HL-60/S4 (cell line): ENCODE results near the gene FOXO6.

Source experiments
- in situ Hi-C: fragments of 300-500 bp; cut with MboI; formaldehyde crosslinking; loops from 2 replicates; pipeline ENCODE4 v1.14.3; 2022; ENCODE audit warnings: low sequenced_read_pairs

Gene FOXO6

DNA sequence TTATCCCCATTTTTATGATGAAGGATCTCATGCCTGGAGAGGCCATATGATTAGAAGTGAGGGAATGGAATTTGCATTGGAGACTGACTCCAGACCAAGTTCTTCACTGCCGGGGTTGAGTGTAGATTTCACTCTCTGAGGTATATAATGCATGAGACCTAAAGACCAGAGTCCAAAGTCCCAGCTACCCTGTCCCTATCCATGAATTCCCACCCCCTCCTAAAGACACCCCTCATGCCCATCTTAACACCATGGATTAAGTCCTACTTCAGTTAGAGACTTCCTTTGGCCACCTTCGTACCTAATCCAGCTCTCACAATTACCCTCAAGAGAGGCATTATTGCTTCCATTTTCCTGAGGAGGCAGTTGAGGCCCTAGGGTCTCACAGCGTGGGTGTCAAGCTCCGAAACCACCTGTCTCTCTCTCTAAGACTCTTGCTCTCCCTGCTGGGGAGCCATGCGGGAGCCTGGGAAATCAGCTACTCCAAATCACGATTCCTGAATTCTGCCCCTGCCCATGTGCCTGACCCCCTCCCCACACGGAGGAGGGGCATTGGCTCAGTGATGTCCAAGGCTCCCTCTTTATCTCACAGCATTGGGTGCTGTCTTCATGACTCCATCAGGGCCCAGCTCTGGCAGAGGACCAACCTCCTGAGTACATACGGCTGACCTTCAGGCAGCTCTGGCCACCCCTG, 11.7 kb upstream of the FOXO6 start:
- in situ Hi-C loops, result no loop called here

DNA sequence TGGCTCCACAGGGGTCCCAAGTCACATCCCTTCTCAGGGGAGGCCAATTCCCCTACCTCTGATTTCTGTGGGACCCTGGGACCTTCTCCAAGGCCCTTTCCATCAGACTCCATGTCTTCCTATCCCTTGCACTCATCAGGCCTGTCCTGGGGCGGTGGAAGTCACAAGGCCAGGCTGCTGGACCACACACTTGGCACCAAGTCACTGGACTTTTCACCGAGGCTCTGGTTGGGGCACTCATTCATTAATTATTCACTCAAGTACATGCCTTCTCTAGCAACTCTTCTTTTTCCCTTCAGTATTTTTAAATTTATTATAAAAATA, 11.2 kb upstream of the FOXO6 start:
- in situ Hi-C loops, result no loop called here

DNA sequence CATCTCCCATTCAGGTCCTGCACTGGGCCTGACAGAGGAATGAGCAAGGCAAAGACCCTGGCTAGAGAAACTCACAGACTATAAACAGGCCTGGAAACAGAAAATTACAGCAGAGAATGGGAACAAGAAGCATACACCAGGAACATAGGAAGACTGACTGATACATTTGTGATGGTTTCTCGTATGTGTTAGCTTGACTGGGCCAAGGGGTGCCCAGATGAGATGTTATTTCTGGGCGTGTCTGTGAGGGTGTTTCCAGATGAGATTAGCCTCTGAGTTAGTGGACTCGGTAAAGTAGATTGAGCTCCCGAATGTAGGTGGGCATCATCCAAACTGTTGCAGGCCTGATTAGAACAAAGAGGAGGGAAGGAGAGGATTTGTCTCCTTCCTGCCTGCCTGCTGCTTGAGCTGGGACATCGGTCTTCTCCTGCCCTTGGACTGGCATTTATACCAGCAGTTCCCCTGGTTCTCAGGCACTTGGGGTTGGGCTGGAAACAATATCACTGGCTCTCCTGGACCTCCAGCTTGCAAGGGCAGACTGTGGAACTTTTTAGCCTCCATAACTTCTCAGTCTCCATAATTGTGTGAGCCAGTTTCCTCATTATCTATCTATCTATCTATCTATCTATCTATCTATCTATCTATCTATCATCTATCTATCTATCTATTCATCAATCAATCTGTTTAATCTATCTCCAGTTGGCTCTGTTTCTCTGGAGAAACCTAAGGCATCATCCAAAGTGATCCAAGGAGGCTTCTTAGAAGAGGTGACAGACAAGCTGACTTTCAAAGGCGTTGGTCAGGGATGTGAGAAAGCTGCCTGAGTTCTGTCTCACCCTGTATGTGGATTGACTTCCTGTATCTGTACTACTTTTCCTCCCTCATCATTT, 9.7 kb upstream of the FOXO6 start:
- in situ Hi-C loops, result no loop called here

DNA sequence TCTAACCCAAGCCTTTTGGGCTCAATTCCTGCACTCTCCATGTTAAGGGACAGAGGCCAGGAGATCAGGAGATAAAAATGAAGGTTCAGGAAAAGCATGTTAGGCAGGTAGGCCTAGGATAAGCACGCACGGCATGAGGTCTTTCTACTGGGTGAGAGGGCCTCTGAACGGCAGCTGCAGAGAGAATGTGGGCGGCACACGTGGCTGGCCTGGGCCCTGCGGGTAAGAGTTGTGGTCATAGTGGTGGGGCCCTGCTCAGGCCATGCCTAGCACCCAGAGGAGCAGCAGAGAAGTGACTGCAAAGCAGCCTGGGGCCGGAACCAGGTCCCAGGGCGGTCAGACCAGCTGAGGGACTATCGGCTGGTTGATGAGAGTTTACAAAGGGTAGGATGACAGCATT, 7.5 kb upstream of the FOXO6 start:
- in situ Hi-C loops, result no loop called here

DNA sequence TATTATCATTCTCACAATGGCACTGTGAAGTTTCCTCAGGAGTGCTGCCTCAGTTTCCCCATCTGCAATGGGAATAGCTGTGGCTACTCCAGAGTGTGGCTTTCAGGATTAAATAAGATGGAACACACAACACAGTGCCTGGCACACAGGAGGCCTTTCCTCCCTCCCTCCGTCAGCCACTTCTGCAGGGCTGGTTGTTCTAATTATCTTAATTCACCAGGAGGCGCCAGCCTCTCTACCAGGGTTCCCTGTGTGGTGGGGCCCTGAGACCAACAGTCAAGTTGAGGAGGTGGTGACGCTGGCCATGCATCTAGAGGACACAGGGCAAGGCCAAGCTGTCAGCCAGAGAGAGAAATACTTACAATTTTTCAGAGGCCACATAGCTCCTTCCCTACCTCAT, 6.3 kb upstream of the FOXO6 start:
- in situ Hi-C loops, result no loop called here

DNA sequence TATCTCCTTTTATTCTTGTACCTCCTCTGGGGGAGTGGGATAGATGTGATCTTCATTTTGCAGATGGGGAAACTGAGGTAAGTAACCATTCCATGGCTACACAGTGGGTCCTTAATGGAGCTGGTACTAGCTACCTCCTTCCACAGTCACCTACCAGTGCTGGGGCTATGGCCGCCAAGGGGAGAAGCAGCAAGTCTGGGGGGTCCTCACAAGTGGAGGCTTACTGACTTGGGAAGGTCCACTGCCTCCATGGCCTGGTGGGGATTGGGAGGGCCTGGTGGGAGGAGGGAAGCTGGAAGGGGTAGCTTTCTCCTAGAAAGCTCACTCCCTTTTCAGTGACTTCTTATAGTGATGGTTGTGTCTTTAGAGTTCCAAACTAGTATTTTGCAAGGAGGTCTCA, 5.9 kb upstream of the FOXO6 start:
- in situ Hi-C loops, result no loop called here

DNA sequence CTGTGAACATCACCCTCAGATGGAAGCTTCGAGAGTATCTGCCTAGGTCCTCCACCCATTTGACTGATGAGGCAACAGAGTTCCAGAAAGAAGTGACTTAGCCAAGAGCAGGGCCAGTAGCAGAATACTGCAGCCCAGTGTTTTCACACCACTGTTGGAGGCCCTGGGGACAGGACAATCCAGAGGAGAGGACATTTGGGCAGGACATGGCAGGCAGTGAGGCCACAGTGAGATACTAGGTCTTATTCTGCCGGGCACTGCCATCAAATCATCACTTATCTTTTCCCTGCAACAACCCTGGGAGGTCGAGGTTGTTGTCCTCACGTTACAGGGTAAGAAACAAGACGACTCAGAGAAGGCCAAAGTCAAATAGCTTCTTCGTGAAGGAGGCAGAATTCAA, 5.5 kb upstream of the FOXO6 start:
- in situ Hi-C loops, result no loop called here

DNA sequence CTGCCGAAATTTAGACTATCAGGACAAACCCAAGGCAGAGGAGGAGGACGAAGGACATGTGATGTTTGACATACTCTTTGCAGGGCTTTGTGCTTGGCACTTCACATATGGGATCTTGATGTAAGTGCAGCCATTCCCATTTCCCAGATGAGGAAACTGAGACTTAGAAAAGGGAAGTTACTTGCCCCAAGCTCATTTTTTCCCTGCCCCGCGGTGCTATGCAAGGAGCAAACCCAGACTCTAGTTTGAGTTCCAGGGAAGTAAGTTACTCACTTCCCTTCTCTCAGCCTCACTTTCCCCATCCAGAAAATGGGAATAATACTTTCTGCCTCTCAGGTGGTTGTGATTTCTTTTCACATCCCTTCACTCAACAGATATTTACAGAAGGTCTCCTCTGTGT, 4.5 kb upstream of the FOXO6 start:
- in situ Hi-C loops, result no loop called here

DNA sequence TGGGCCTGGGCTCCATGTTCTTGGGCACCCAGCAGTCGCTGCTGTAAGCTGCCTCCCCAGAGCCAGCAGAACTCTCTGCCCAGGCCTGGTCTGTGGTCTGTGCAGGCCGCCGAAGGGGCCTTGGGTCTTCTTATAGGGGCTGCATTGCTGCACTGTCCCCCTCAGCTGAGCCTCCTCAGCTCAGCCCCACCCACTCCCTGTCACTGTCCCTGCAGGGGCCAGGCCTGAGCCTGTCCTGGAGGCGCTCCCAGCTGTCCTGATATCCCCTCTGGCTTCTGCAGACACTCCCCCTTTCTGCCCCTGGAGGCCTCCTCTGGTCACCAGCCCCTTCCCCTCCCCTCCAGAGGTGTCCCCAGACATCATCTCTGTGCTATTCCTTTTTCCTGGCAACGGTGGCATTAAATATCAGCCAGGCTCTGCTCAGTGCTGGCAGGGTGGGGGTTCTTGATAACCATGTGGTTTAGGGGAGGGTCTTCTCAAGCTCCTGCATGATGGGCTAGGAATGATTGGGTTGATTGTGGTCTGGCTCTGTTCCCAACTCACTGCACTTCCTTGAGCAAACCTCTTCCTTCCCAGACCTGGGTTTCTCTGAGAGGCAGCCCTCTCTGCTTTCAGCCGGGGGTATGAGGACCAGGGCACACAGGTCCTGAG, 3.7 kb upstream of the FOXO6 start:
- in situ Hi-C loops, result no loop called here

DNA sequence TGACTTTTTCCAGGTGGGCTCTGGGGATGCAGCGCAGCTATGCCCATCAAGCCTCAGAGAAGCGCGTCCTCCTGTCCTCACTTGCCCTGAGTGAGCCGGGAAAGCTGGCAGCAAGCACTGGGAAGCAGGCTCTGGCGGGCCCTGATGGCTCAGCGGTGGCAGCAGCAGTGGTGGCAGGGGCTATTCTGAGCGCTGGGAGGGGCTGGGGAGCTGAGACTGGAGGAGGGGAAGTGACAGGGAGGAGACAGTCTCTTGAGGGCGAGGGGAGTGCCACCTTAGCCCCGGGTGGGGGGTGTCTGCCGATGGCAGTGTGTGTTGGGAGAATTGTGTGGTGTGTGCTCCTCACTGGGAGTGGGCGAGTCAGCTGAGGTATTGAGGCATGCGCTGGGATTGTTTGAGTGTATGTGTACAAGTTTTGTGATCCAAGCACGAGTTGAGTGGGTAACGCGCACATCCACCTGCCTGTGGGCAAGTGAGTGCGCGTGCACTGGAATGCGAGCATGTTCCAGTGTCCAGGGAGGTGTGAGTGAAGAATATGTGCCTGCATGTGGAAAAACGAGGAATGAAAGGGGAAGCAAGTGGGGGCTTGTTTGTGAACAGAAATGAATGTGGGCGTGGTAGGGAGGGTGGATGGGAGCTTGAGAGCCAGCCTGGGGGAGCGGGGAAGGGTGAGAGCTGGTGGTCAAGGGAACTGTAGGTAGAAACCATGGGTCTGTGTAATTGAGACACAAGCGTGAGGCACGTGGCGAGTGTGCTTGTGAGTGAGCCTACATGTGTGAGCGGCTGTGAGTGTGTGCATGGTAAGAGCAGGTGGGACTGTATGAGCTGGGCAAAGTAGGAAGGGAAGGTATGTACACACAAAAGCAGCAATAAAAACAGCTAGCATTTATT, 2.9 kb upstream of the FOXO6 start:
- in situ Hi-C loops, result no loop called here

DNA sequence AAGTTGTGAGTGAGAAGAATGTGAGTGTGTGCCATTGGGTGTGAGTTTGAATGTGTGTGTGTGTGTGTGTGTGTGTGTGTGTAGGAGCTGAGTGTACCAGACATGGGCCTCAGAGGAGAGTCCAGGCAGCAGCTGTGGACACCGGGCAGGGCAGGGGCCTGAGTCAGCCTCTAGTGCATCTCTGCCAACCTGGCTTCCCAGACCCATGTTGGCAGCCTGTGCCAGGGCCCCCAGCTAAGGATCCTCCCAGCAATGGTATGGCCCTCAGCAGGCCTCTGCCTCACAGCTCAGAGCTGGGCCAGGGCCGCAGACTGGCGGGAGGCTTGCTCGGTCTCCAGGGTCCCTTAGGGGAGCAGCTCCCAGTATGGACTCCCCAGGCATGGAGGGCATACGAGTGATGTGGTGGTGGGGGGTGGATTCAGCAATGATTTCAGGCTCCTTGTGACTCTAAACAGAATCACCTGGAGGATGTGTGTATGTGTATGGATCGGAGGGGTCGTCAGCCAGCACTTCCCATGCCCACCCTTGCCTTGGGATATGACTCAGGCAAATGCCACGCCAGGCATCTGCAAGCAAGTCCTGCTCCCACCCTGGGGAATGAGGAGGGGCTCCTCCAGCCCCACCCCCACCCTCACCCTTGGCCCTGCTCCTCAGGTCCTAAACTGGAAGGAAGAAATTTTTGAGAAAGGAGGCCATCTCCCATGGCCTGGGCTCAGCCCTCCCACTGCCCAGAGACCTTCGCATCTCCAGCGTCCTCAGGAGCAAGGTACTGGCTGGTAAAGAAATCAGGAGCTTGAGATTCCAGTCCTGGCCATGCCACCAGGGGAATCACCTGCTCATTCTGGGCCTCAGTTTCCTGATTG, 1.8 kb upstream of the FOXO6 start:
- in situ Hi-C loops, result no loop called here

DNA sequence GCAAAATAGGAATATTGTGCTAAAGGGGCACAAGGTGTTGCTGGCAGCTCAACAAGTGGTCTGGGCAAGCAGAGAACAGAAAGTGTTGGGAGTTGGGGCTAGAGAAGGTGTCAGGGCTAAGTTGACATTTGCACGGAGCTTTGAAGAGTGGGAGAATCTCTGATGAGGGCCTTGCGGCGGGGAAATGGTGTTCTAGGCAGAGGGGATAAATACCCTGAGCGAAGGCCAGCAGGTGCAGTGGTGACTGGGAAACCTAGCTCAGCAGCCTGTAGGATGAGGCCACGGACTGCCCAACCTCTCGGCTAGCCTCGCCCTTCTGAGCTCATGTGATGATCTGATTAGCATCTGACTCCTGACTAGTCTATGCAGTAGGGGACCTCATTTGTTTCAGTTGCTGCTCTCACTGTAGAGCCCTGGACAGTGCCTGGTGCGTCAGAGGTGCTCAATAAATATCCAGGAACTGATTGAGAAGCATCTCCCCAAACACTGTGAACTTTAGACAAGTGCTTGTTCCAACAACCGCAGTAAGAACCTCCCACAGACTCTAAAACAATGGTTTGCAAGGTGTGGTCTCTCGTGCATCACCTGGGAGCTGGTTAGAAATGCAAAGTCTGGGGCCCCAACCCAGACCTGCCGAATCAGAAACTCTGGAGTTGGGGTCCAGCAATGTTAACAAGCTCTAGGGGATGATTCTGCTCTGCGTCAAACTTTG, 1.0 kb upstream of the FOXO6 start:
- in situ Hi-C loops, result no loop called here

DNA sequence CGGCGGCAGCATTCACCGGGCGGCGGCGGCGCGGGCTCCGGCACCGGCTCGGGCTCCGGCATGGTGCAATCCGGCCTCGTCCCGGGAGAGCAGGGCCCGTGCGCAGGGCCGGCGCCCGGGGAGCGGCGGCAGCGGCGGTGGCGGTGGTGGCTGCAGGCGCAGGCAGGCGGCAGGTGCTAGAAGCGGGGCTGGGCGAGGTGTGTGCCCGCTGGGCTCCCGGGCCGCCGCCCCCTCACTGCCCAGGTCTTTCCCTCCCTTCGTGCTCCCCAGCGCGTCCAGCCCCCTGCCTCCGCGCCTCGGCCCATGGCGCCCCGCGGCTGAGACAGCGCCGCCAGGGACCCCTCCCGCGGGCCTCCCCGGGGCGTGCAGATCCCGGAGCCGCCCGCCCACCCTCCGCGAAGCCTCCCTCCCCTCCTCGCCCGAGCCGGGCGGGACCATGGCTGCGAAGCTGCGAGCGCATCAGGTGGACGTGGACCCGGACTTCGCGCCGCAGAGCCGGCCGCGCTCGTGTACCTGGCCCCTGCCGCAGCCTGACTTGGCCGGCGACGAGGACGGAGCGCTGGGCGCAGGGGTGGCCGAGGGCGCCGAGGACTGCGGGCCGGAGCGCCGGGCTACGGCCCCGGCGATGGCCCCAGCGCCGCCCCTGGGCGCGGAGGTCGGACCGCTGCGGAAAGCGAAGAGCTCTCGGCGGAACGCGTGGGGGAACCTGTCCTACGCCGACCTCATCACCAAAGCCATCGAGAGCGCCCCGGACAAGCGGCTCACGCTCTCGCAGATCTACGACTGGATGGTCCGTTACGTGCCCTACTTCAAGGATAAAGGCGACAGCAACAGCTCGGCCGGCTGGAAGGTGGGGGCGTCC, 492 bp downstream of the FOXO6 start:
- in situ Hi-C loops, result no loop called here

DNA sequence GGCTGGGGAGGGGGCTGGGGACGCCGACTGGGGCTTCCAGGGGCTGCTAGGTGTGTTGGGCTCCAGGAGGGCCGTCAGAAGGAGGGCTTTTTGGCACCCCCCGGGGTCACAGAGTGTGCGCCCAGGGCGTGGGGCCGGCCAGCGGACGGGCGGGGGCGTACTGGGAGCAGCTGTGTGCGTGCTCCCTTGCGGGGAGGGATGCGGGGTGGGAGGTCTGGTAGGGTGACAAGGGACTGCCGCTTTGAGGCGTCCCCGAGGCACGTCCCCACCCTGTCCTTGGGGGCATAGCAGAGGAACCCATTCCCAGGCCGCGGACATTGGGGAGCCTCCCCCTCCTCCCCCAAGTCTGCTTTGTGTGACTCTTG, 1.1 kb downstream of the FOXO6 start:
- in situ Hi-C loops, result no loop called here

DNA sequence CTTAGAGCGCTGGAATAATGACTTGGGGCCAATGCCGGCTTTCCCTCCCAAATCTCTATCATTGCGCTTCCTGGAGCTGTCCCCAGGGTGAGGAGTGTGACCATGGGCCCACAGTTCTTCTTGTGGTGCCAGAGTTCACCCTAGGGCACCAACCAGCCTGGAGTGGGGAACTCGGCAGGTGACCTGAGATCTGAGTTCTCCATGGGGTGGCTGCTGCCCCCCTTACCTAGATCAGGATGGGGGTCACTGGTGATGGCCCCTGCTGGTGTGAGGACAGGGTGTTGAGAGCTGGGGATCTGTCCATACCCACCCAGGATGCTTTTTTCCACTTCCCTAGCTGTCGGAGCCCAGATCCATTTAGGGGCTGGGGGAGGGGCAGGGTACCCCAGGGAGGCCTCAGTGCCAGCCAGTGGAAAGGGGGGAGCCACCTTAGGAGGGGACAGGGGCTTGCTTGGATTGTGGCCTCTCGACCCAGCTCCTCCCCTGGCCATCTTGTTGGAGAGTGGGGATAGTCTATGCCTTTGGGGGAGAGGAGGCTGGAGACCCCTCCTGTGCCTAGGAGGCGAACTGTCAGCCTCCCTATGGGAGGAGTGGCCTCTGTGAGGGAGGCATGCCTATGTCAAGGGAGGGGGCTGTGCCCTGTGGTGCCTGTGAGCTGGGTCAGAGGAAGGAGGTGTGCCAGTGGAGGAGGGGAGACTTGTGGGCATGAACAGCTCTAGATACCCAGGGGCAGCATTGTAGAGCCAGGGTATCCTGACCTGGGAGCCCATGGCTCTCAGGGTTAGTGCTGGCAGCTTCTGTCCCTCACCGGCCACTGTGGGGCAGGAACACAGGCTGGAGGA, 1.7 kb downstream of the FOXO6 start:
- in situ Hi-C loops, result no loop called here

DNA sequence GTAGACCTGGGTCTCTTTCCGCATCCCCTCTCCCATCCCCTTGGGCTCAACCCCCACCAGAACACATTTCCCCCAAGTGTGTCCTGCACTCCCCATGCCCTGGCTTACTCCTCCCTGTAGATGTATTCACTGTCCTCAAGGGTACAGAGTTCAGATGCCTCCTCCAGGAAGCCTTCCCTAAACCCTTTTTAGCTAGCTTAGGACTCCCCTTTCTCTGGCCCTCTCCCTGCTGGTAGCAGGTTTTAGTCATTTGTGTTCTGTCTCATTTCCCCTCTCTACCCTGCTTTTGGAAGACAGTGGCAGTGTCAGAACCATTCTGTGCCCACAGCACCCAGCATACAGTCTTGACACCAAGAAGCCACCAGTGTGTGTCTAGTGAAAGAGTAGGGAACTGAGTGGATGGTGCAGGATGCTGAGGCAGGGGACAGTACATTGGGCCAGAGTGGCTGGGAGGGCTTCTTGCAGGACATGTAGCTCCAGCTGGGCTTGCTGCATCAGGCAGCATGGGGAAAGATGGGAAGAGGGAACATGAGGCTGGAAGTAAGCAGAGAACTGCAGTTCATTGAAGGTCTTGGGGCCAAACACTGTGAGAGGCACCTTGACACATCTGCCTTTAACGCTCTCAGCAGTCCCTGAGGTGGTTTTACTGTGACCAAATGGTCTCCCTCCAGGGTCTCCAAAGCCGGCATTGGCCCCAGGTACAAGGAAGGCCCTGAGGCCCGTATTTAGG, 2.5 kb downstream of the FOXO6 start:
- in situ Hi-C loops, result no loop called here
